Chondrocyte (in vitro differentiated cells): ENCODE measurements around the gene CCDC57. TPM values are rescaled to one million over a fixed set of nuclear protein-coding genes. Genes with fewer than 3 reads are reported as not detected.
A peak's percentile ranks its signal among the peaks of the same experiment; 100 is the strongest.

Experiments used
- DNase-seq: peaks from one replicate; pipeline ENCODE4 v3.0.0; 2021; ENCODE audit warnings: mixed read lengths, low spot score
- H3K27ac Mint-ChIP-seq: one replicate; pipeline ENCODE4 v1.8.0; 2021; ENCODE audit warnings: mild to moderate bottlenecking, moderate library complexity, mixed read lengths; ENCODE audit not compliant: unreplicated experiment
- H3K27me3 Mint-ChIP-seq: 2 replicates; pipeline ENCODE4 v1.8.0; 2021; ENCODE audit warnings: low read depth, mixed read lengths
- H3K36me3 Mint-ChIP-seq: 2 replicates; pipeline ENCODE4 v1.8.0; 2021; ENCODE audit warnings: low read depth, mixed read lengths
- H3K4me1 Mint-ChIP-seq: 2 replicates; pipeline ENCODE4 v1.8.0; 2021; ENCODE audit warnings: low read depth, mild to moderate bottlenecking, mixed read lengths
- H3K4me3 Mint-ChIP-seq: one replicate; pipeline ENCODE4 v1.8.0; 2021; ENCODE audit warnings: mild to moderate bottlenecking, moderate library complexity, mixed read lengths; ENCODE audit not compliant: unreplicated experiment
- H3K9me3 Mint-ChIP-seq: 2 replicates; pipeline ENCODE4 v1.8.0; 2021; ENCODE audit warnings: low read depth, mixed read lengths
- CTCF ChIP-seq: fragments of 200-600 bp; sonication (generic); IDR thresholded peaks from 2 replicates; pipeline ENCODE4 v1.5.0; 2021; ENCODE audit warnings: antibody characterized with exemption, mild to moderate bottlenecking, moderate library complexity
- total RNA-seq: library from RNA; stranded (reverse); gene quantifications from 3 replicates; pipeline ENCODE4 v1.2.1, GENCODE V29; 2021

CCDC57 gene
- total RNA-seq, 1 donor from 2014 or later: 23.5 TPM

- peak; percentile 94 for TF ChIP-seq CTCF
- no peak for DNase-seq
- peak overlapping the region; percentile 22 for H3K27ac Mint-ChIP-seq
- H3K4me3 Mint-ChIP-seq: no peak overlapping the region
- H3K4me1 Mint-ChIP-seq: peaks cover 64% of the 10 kb centered on the region
- H3K36me3 Mint-ChIP-seq: peaks cover 2% of the 10 kb centered on the region
- no peaks in the 10 kb centered on the region for H3K27me3 Mint-ChIP-seq
- H3K9me3 Mint-ChIP-seq: no peaks in the 10 kb centered on the region
These were observed 23.7 kb upstream of the CCDC57 start for GRCh38 chr17:82236142-82236971.

- Mint-ChIP-seq H3K27me3 (no peaks in the 10 kb centered on the region), H3K27ac (no peak overlapping the region), H3K9me3 (no peaks in the 10 kb centered on the region), H3K4me3 (no peak overlapping the region), H3K4me1 (peaks cover 58% of the 10 kb centered on the region), H3K36me3 (peaks cover 2% of the 10 kb centered on the region)
- DNase-seq: no peak
- TF ChIP-seq CTCF: no peak
These were observed 23.1 kb upstream of the CCDC57 start for GRCh38 chr17:82235775-82236141.

- TF ChIP-seq CTCF: no peak
- H3K27me3 Mint-ChIP-seq: no peaks in the 10 kb centered on the region
- H3K27ac Mint-ChIP-seq: no peak overlapping the region
- peaks cover 53% of the 10 kb centered on the region for H3K4me1 Mint-ChIP-seq
- H3K4me3 Mint-ChIP-seq: no peak overlapping the region
- DNase-seq: no peak
- peaks cover 2% of the 10 kb centered on the region for H3K36me3 Mint-ChIP-seq
- no peaks in the 10 kb centered on the region for H3K9me3 Mint-ChIP-seq
These were observed 22.6 kb upstream of the CCDC57 start for GRCh38 chr17:82235056-82235774.

- no peaks in the 10 kb centered on the region for H3K27me3 Mint-ChIP-seq
- no peak for DNase-seq
- no peak overlapping the region for H3K4me3 Mint-ChIP-seq
- H3K4me1 Mint-ChIP-seq: peaks cover 51% of the 10 kb centered on the region
- H3K36me3 Mint-ChIP-seq: peaks cover 2% of the 10 kb centered on the region
- no peaks in the 10 kb centered on the region for H3K9me3 Mint-ChIP-seq
- no peak for TF ChIP-seq CTCF
- H3K27ac Mint-ChIP-seq: no peak overlapping the region
These were observed 21.8 kb upstream of the CCDC57 start for GRCh38 chr17:82234211-82235055.
